Neural cell (in vitro differentiated cells): ENCODE data around the gene LRRC9.

Source experiments
- EP300 ChIP-seq: fragments of 450-650 bp; conservative IDR thresholded peaks from 2 replicates; pipeline ENCODE4 v1.6.1; 2014; ENCODE audit warnings: antibody characterized with exemption, mild to moderate bottlenecking, moderate library complexity; ENCODE audit not compliant: poor library complexity, severe bottlenecking
- EZH2 ChIP-seq: fragments of 200-600, 300-800 bp; shearing (Covaris generic), sonication (generic); IDR thresholded peaks from 2 replicates; pipeline ENCODE4 v1.6.1; 2014; ENCODE audit warnings: antibody characterized with exemption, low read length, borderline replicate concordance, mild to moderate bottlenecking; ENCODE audit not compliant: insufficient read depth, poor library complexity, severe bottlenecking
- MXI1 ChIP-seq: fragments of 450-650 bp; conservative IDR thresholded peaks from 2 replicates; pipeline ENCODE4 v1.6.1; 2014; ENCODE audit warnings: antibody characterized with exemption, mild to moderate bottlenecking; ENCODE audit not compliant: poor library complexity, severe bottlenecking
- POLR2AphosphoS5 ChIP-seq: IDR thresholded peaks from 2 replicates; pipeline ENCODE4 v1.6.1; 2012
- SMC3 ChIP-seq: fragments of 450-650 bp; conservative IDR thresholded peaks from 2 replicates; pipeline ENCODE4 v1.6.1; 2014; ENCODE audit warnings: antibody characterized with exemption, mild to moderate bottlenecking, moderate library complexity; ENCODE audit not compliant: poor library complexity
- TAF1 ChIP-seq: IDR thresholded peaks from 2 replicates; pipeline ENCODE4 v1.6.1; 2012; ENCODE audit warnings: low read depth
- TF ChIP-seq, protein P1 (sequence below): fragments of 450-650 bp; IDR thresholded peaks from 2 replicates; pipeline ENCODE4 v1.5.1; 2014; ENCODE audit warnings: antibody characterized with exemption, mild to moderate bottlenecking, moderate library complexity; ENCODE audit not compliant: poor library complexity, severe bottlenecking
- TF ChIP-seq, protein P2 (sequence below): IDR thresholded peaks from 2 replicates; pipeline ENCODE4 v1.6.1; 2012; ENCODE audit warnings: borderline replicate concordance

DNA sequence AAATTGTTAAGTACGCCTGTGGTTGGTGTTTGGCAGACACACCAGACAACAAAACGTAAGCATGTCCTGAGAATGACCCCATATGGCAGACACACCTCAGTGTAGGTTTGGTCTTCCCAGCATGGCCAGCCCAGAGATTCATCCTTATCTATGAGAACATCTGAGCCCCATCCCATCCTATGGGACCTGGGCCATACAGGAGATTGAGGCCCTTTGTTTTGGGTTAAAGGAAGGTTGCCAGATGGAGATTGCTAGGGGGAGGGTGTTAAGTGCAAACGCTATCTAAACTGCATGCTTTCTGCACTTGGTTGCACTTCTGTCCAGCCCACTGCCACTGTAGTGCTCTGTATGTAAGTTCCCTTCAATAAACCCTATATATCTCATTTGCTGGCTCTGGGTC lies 167.7 kb downstream of the LRRC9 start:
- TF ChIP-seq, protein P1, sequence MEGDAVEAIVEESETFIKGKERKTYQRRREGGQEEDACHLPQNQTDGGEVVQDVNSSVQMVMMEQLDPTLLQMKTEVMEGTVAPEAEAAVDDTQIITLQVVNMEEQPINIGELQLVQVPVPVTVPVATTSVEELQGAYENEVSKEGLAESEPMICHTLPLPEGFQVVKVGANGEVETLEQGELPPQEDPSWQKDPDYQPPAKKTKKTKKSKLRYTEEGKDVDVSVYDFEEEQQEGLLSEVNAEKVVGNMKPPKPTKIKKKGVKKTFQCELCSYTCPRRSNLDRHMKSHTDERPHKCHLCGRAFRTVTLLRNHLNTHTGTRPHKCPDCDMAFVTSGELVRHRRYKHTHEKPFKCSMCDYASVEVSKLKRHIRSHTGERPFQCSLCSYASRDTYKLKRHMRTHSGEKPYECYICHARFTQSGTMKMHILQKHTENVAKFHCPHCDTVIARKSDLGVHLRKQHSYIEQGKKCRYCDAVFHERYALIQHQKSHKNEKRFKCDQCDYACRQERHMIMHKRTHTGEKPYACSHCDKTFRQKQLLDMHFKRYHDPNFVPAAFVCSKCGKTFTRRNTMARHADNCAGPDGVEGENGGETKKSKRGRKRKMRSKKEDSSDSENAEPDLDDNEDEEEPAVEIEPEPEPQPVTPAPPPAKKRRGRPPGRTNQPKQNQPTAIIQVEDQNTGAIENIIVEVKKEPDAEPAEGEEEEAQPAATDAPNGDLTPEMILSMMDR: no peak
- TF ChIP-seq POLR2AphosphoS5: no peak
- no peak for TF ChIP-seq SMC3
- no peak for TF ChIP-seq EP300
- TF ChIP-seq, protein P2, sequence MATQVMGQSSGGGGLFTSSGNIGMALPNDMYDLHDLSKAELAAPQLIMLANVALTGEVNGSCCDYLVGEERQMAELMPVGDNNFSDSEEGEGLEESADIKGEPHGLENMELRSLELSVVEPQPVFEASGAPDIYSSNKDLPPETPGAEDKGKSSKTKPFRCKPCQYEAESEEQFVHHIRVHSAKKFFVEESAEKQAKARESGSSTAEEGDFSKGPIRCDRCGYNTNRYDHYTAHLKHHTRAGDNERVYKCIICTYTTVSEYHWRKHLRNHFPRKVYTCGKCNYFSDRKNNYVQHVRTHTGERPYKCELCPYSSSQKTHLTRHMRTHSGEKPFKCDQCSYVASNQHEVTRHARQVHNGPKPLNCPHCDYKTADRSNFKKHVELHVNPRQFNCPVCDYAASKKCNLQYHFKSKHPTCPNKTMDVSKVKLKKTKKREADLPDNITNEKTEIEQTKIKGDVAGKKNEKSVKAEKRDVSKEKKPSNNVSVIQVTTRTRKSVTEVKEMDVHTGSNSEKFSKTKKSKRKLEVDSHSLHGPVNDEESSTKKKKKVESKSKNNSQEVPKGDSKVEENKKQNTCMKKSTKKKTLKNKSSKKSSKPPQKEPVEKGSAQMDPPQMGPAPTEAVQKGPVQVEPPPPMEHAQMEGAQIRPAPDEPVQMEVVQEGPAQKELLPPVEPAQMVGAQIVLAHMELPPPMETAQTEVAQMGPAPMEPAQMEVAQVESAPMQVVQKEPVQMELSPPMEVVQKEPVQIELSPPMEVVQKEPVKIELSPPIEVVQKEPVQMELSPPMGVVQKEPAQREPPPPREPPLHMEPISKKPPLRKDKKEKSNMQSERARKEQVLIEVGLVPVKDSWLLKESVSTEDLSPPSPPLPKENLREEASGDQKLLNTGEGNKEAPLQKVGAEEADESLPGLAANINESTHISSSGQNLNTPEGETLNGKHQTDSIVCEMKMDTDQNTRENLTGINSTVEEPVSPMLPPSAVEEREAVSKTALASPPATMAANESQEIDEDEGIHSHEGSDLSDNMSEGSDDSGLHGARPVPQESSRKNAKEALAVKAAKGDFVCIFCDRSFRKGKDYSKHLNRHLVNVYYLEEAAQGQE: no peak
- TF ChIP-seq TAF1: no peak
- no peak for TF ChIP-seq MXI1
- no peak for TF ChIP-seq EZH2
